NCI-H1694 (cell line): ENCODE results near the gene REV3L.
"Not testable (repeated sequence)": the region's sequence is repeated elsewhere in the genome, so short reads cannot be mapped to it uniquely, and the experiment has no call there.

Experiments used
- DNase-seq: peaks from one replicate; lab custom pipeline; 2025; lab: John Stamatoyannopoulos, UW

Gene REV3L, protein sequence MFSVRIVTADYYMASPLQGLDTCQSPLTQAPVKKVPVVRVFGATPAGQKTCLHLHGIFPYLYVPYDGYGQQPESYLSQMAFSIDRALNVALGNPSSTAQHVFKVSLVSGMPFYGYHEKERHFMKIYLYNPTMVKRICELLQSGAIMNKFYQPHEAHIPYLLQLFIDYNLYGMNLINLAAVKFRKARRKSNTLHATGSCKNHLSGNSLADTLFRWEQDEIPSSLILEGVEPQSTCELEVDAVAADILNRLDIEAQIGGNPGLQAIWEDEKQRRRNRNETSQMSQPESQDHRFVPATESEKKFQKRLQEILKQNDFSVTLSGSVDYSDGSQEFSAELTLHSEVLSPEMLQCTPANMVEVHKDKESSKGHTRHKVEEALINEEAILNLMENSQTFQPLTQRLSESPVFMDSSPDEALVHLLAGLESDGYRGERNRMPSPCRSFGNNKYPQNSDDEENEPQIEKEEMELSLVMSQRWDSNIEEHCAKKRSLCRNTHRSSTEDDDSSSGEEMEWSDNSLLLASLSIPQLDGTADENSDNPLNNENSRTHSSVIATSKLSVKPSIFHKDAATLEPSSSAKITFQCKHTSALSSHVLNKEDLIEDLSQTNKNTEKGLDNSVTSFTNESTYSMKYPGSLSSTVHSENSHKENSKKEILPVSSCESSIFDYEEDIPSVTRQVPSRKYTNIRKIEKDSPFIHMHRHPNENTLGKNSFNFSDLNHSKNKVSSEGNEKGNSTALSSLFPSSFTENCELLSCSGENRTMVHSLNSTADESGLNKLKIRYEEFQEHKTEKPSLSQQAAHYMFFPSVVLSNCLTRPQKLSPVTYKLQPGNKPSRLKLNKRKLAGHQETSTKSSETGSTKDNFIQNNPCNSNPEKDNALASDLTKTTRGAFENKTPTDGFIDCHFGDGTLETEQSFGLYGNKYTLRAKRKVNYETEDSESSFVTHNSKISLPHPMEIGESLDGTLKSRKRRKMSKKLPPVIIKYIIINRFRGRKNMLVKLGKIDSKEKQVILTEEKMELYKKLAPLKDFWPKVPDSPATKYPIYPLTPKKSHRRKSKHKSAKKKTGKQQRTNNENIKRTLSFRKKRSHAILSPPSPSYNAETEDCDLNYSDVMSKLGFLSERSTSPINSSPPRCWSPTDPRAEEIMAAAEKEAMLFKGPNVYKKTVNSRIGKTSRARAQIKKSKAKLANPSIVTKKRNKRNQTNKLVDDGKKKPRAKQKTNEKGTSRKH (N-terminal part only)

DNA sequence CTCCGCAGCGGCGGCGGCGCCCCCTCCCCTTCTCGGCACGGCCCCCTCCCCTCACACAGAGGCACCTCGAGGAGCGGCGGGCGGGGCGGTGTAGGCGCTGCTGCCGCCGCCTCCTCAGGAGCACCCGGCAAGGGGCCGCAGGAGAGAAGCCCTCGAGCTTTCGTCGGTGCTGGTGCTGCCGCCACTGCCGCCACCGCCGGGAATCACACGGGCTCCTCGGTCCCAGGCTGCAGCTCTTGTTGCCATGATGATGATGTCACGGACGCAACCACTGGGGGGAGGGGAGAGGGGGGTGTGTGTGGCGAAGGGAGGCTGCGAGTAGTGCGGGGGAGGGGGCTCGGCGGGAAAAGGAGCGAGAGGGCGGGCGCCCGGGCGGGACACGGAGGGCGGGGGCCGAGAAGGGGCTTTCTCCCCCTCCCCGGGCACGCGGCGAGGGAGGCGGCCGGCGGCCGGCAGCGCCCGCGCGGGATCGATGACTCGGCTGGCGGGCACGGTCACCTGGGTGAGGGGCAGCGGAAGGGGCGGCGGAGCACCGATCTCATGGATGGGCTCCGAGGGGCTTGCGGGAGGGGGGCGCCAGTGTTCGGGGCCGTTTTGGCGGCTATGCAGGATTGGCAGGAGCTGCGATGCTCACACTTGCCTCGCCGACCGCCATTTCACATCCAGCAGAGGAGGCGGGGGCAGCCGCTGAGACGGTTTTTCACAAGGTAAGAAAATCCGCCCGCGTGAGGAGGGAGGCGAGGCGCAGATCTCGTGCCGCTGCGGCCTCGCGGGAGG is at the start of gene REV3L:
Gene REV3L (minus strand): TSS at position 260 of the 777 bp plus-strand sequence. CDS start 330 bp downstream, outside the sequence.
- DNase-seq = peak; percentile 87

DNA sequence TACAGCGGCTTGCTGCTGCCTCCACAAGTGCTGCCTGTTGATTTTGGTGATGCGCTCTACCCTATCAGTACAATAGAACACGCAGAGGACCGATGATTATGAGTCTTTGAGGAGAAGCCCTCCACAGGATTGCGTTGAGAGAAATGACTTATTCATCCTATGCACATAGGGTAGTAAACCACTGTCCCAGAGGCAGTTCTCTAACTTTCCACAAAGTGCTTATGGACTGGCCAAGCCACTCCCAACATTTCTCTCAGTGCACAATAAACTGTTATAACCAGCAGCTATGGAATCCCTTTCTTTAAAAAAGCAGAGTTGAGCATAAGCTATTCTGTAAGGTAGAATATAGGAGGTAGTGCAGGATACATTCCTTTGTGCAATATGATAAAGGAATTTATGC is 48.2 kb upstream of the REV3L start:
- DNase-seq = no peak

DNA sequence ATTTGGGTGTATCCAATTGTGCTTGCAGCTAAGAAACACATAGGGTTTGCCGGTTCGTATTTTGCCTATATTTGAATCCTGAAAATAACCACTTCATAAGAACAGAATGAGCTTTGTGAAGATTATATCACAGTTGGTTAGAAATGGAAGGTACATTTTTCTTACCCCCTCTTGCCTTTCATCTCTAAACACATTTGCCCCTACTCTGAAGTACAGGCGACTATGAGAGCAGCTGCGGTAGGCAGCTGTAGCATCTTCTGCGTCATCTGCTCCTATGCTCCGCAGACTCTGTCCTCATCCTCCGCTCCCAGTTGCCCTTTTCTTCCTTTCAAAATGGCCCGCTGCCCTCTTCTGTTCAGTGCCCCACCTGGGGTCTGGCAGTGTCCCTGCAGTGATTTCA is 47.6 kb upstream of the REV3L start:
- no peak for DNase-seq

DNA sequence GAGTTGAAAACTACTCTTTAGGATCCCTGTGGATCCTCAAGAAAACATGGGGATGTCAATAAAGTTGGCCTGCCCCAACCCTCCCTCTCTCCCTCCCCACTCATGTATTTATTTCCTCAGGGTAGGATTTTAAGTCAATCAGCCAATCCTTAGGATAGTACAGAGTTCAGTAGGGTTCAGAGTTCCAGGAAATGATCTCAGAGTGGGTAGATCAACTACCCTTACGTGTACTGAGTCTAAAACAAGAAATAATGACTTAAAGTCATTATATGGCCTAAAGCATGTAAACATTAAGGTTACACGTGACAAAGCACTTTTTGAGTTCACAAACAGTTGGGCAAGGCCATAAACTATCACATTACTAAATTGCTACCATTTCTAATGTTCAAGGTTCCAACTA is 47.2 kb upstream of the REV3L start:
- no peak for DNase-seq

DNA sequence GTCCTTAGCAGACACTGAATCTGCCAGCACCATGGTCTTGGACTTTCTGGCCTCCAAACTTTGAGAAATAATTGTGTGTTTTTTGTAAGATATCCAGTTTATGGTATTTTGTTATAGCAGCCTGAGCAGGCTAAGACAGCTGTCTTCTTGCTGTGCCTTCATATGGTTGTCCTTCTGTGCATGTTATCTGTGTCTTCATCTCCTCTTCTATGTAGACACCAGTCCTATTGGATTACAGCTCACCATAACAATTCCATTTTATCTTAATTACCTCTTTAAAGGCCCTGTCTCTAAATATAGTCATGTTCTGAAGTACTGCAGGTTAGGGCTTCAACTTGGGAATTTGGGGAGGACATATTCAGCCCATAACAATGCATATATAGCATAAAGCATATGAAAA is 44.3 kb upstream of the REV3L start:
- DNase-seq = no peak

DNA sequence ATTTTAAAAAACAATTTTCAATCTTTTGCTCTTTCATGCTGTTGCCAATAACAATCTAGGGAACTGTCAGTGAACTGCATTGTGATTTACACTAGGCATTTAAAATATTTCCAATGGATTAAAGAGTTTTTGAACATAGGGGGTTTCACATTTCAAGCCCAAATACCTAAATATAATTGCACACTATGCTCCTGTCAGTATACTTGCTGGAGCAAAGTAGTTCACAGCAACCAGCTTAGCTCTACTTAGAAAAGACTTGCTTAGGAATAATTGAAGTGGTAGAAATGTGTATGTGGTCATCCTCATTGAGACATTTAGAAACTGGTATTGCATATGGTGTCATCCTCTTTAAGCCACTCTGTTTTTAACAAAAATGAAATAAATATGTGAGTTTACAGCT is 41.7 kb upstream of the REV3L start:
- no peak for DNase-seq

DNA sequence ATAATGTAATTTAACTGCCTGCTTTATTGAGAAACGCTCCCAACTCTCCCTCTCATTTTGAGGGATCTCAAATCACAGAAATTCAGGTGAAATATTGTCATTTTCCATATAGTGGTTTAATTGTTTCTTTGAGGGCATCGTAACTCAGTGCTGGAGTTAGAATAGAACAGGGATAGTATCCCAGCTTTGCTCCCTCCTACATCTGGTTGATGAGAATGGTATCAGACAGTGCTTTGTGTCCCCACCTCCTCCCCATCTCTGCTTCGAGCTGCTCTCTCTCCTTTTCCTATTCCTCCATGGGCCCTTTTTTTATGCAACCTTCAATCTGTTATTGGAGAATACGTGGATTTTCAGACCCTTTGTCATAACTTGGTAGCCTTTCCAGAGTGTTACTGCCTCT is 41.2 kb upstream of the REV3L start:
- DNase-seq = no peak

DNA sequence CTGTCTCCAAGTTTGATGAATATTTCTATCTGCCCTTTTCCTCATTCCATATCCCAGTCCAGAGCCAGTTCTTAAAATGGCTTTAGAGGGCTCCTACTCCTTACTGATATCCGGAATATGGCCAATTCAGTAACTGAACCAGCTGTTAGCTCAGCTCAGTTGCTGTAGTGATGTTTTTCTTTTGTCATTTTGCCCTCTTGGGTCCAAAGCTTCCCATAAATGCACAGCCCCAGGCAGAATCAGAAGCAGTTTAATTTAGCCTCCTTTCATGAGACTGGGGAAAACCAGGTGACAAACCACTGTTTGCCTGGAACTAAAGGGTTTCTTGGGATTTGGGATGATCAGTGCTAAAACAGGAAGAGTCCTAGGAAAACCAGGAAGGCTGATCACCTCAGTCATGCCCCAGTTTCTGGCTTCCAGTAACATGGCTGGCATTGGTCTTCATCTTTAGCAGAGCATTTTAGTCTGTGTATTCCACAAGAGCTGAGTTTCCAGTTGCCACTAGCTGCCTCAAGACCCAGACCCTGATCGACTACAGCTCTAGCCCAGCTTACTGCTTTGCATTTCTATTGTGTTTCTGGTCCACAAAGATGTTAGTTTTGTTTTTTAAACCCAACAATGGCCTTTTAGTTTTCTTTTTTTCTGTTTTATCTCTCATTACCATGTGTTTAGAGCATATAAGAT is 40.6 kb upstream of the REV3L start:
- no peak for DNase-seq

DNA sequence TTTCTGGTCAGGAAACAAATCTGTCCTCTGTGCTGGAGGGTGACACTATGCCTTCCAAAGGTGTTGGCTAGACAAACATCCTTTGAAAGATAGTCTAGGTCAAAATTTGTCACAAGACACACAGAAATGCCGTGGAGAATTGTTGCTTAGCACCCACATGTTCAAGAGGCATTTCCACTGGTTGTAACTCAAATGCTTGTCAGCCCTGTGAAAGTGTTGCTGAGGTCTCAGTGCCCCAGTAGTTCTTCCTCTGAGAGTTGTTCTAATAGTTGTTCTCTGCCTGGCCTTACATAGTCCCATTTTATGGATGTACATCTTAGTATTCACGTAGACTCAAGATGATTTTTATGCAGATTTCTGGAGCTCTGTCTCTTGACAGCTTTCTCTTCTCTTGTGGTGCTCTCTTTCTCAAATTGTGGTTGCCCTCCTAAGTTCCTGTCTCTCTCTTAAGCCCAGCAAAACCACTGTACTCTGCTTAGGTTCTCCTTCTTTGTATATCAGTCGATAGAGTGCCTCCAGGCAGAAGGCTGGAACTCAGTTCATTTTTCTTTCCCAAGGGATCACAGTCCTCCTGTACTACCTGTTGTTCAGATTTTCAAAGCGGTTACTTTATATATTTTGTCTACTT is 39.5 kb upstream of the REV3L start:
- DNase-seq = no peak

DNA sequence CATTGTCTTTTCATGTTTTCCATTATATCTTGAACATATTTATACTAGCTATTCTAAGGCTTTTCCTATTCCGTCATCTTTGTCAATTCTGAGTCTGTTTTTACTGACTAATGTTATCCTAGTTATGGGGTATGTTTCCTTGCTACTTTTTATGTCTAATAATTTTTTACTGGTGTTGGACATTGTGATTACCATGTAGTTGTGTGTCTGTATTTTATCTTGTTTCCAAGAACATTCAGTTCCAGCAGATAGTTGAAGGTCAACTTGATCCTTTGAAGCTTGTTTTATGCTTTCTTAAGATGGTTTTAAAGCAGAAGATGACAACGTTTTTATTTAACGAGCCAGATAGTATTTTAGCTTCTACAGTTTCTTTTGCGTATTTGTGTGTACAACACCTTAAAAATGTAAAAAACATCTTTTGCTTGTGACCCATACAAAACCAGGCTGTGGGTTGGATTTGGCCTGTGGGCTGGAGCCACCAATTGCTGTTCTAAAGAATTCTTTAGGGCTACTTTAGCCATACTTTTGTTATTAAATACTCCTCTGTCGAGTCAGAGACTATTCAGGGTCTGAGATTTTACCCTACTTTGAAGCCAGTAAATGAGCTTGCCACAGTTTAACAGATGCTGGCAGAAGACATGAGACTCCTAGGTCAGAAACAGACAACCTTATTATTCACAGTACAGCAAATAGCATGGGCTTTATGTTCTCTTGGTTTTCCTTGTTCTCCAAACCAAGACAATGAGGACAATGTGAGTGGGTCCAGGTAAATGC is 38.7 kb upstream of the REV3L start:
- DNase-seq = no peak

DNA sequence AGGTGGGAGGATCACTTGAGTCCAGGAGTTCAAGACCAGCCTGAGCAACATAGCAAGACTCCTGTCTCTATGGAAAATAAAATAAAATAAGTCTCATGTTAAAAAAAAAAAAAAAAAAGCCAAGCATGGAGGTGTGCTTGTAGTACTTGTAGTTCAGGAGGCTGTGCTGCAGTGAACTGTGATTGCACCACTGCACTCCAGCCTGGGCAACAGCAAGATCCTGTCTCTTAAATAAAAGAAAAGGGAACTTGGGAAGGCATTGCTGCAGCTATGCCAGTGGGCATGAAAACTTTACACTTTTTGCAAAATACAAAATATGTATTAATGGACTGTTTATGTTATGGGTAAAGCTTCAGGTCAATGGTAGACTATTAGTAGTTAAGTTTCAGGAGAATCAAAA is 37.5 kb upstream of the REV3L start:
- no peak for DNase-seq

DNA sequence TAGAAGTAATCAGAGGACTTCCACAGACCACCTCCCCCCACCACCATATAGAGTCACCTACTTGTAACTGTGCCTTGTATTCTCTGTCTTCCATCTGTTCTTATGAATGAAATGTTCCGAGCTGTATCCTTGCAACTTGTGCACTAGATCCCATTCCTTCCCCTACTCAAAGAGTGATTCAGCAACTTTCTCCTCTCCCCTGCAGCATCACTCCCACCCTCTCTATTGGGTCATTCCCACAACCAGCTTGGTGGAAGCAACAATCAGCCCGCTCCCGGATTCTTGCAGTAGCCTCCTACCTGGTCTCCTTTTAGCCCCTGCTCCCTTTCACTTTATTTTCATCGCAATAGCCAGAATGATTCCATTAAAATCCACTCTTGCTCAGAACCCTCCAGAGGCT is 34.9 kb upstream of the REV3L start:
- no peak for DNase-seq

DNA sequence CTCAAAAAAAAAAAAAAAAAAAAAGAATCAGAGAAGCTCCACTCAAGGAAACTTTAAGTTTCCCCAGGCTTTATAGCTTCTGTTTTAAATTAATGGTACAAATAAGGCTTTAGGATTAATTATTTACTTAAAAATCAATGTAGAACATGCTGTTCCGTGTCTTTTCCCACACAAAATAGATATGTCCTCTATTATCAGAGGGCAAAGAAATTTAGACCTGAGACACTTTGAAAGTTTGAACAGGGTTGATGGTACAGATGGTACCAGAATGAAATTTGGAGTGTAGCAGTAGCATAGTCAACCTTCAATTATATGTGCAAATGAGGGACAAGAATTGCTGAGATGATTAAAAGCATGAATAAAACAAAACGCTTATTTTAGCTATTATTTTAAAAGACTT is 32.2 kb upstream of the REV3L start:
- DNase-seq = no peak

DNA sequence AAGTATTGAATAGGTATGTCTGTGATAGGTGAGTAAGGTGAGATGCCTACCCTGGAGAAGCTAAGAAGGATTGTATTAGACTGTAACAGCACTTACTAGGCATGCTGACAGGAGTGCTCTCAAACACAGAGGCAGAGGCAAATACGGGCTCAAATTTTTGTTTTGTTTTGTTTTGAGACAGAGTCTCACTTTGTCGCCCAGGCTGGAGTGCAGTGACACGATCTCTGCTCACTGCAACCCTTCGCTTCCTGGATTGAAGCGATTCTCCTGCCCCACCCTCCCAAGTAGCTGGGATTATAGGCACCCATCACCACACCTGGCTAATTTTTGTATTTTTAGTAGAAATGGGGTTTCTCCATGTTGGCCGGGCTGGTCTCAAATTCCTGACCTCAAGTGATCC is 31.5 kb upstream of the REV3L start:
- DNase-seq = not testable (repeated sequence)

DNA sequence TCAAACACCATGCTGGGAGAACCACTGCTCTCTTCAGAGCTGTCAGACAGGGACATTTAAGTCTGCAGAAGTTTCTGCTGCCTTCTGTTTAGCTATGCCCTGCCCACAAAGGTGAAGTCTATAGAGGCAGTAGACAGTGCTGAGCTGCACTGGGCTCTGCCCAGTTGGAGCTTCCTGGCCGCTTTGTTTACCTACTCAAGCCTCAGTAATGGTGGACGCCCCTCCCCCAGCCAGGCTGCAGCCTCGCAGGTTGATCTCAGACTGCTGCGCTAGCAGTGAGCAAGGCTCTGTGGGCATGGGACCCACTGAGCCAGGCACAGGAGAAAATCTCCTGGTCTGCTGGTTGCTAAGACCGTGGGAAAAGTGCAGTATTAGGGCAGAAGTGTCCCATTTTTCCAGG is 24.2 kb upstream of the REV3L start:
- not testable (repeated sequence) for DNase-seq

DNA sequence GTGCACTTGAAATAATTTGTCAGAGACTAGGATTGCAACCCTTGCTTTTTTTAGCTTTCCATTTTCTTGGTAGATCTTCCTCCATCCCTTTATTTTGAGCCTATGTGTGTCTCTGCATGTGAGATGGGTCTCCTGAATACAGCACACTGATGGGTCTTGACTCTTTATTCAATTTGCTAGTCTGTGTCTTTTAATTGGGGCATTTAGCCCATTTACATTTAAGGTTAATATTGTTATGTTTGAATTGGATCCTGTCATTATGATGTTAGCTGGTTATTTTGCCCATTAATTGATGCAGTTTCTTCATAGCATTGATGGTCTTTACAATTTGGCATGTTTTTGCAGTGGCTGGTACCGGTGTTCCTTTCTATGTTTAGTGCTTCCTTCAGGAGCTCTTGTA is 22.5 kb upstream of the REV3L start:
- DNase-seq = not testable (repeated sequence)

DNA sequence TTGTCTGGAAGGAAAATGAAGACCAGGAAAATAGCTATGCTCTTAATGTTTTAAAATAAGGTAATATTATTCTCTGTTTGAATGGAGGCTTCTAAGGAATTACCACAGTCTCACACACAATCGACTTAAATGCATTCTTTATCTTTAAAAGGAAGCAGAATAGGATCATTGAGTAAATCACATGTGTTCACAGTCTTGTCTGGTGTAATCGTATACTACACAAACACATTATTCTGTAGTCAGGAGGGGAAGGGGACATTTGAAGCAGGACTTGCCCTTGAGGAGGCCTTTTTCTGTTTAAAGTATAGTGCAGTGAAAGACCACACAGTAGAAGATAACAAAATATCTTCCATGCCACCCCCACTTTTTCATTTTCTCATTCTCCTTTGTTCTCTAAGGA is 20.6 kb upstream of the REV3L start:
- DNase-seq = no peak

DNA sequence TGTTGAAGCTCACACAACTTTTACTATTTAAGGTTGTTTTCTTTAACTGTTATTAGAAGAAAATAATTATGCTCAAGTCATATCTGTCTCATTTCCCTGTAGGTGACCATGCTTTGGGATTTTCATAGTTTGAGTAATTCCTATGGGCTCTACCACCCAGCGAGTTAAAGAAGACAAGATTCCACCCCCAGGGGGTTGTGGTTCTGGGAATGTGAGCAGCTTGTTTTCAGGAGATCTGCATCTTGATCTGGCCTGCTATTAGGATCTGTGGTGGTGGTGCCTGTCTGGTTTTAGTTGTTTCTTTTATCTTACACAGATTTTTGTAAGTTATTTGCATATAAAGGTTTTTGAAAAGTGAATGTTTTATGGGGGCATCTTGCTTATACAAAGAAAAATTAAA is 20.2 kb upstream of the REV3L start:
- DNase-seq = no peak

DNA sequence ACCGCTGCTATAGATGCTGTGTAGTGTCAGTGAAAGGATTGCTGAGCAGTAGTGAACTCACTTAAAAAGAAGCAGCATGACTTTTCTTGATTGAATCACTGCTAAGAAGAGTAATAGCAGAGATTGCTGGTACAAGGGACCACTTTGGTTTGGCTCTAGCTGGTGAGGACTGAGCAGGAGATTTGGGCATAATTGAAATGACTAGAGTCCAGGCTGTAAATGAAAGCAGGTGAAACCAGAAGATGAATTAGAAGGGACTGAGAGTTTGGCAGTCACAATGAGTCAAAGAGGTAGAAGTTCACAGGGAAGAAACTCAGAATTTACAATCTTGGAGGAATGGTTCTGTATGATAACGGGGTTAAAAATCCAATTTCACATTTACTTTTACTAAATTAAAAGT is 19.1 kb upstream of the REV3L start:
- DNase-seq = no peak

DNA sequence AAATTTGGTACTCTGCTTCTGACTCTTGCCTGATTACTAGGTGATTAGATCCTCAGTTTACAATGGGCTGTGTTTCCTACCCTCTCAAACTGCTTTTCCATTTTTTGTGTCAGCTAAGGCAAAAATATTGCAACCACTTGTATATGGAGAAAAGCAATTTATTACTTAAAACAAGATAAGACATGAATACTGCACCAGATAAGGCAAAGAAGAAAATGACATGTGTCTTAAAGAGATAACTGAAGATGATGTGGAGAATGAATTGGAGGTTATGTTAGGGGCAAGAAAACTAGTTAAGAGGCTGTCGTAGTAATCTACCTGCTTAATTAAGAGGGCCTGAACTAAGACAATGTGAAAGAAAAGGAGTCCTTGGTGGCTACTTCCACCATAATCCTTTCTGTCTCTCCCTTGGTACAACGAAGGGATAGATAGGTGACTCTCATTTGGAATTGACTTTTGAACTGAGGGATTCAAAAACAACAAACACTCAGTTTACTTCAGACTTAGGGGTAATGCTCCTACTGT is 16.3 kb upstream of the REV3L start:
- DNase-seq = no peak
